ENCODE measurements around the gene RGS7. TPM values are rescaled to one million over a fixed set of nuclear protein-coding genes. Genes with fewer than 3 reads are reported as not detected.

Gene RGS7
- total RNA-seq, 1 experiment from 2014 or later, result 1.5 TPM

- Histone ChIP-seq H2BK15ac (ENCODE audit: low read depth, low read length) (no peak overlapping the region), H3K18ac (ENCODE audit: insufficient read length, low read depth, low read length) (no peak overlapping the region), H3K79me2 (ENCODE audit: insufficient read depth, low read length) (no peaks in the 10 kb centered on the region), H2AK5ac (ENCODE audit: insufficient read length, low read length) (no peak overlapping the region), H4K91ac (ENCODE audit: insufficient read length, low read depth, low read length) (no peak overlapping the region), H3K27me3 (ENCODE audit: insufficient read depth, low read length) (no peaks in the 10 kb centered on the region), H2AFZ (ENCODE audit: low read length) (no peak overlapping the region), H2BK5ac (ENCODE audit: insufficient read length, low read length) (no peak overlapping the region), H3K14ac (ENCODE audit: insufficient read depth, low read length) (no peak overlapping the region), H3K23me2 (ENCODE audit: insufficient read length, low read depth, low read length, poor library complexity, severe bottlenecking) (no peaks in the 10 kb centered on the region), H3K56ac (ENCODE audit: insufficient read length, low read depth, low read length) (no peak overlapping the region), H3K23ac (ENCODE audit: insufficient read length, low read depth, low read length) (no peak overlapping the region), H2BK12ac (ENCODE audit: insufficient read length, low read depth, low read length) (no peak overlapping the region), H4K20me1 (ENCODE audit: control insufficient read depth, insufficient read depth, insufficient read length) (no peaks in the 10 kb centered on the region), H2BK120ac (ENCODE audit: low read depth, low read length, poor library complexity, severe bottlenecking) (no peak overlapping the region), H3K27ac (ENCODE audit: insufficient read length, low read depth, low read length) (no peak overlapping the region), H3K9me3 (ENCODE audit: control insufficient read depth, low read depth, low read length) (no peaks in the 10 kb centered on the region), H3T11ph (ENCODE audit: low read length) (no peak overlapping the region), H3K4ac (ENCODE audit: low read depth, low read length) (no peak overlapping the region), H3K4me2 (ENCODE audit: insufficient read depth, insufficient read length, low read length) (no peak overlapping the region), H3K9ac (ENCODE audit: extremely low read depth, insufficient read length, low read length) (no peak overlapping the region), H2BK20ac (ENCODE audit: low read depth, low read length, poor library complexity, severe bottlenecking) (no peak overlapping the region), H3K4me1 (ENCODE audit: insufficient read depth, low read length) (no peaks in the 10 kb centered on the region), H4K8ac (replicated peaks; ENCODE audit: insufficient read length, low read depth, low read length) (no peak overlapping the region), H3K79me1 (ENCODE audit: insufficient read depth, low read depth, low read length, poor library complexity, severe bottlenecking) (no peaks in the 10 kb centered on the region), H4K5ac (ENCODE audit: insufficient read length, low read depth, low read length) (no peak overlapping the region)
- H3K27ac Mint-ChIP-seq, result no peak overlapping the region
- no peak overlapping the region for H3K4me3 Mint-ChIP-seq
- DNase-seq, result no peak
- TF ChIP-seq, protein P1, sequence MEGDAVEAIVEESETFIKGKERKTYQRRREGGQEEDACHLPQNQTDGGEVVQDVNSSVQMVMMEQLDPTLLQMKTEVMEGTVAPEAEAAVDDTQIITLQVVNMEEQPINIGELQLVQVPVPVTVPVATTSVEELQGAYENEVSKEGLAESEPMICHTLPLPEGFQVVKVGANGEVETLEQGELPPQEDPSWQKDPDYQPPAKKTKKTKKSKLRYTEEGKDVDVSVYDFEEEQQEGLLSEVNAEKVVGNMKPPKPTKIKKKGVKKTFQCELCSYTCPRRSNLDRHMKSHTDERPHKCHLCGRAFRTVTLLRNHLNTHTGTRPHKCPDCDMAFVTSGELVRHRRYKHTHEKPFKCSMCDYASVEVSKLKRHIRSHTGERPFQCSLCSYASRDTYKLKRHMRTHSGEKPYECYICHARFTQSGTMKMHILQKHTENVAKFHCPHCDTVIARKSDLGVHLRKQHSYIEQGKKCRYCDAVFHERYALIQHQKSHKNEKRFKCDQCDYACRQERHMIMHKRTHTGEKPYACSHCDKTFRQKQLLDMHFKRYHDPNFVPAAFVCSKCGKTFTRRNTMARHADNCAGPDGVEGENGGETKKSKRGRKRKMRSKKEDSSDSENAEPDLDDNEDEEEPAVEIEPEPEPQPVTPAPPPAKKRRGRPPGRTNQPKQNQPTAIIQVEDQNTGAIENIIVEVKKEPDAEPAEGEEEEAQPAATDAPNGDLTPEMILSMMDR (conservative IDR thresholded peaks at IDR 0.05), result no peak
- H3K27me3 Mint-ChIP-seq (ENCODE audit: low read depth), result no peaks in the 10 kb centered on the region; the same call in 1 of the 2 replicates
- no peaks in the 10 kb centered on the region for H3K9me3 Mint-ChIP-seq
- no peaks in the 10 kb centered on the region for H3K36me3 Mint-ChIP-seq (ENCODE audit: insufficient read depth in 1 of 3, low read depth in 3 of 3)
- H3K4me1 Mint-ChIP-seq, result no peaks in the 10 kb centered on the region
Measured at GRCh38 chr1:241387216-241387615, 30.2 kb upstream of the RGS7 start.
